ENCODE results near the gene DNAAF9. TPM values are rescaled to one million over a fixed set of nuclear protein-coding genes. Genes with fewer than 3 reads are reported as not detected.

DNAAF9 gene
- total RNA-seq, 1 experiment from 2014 or later = 7.6 TPM

DNA sequence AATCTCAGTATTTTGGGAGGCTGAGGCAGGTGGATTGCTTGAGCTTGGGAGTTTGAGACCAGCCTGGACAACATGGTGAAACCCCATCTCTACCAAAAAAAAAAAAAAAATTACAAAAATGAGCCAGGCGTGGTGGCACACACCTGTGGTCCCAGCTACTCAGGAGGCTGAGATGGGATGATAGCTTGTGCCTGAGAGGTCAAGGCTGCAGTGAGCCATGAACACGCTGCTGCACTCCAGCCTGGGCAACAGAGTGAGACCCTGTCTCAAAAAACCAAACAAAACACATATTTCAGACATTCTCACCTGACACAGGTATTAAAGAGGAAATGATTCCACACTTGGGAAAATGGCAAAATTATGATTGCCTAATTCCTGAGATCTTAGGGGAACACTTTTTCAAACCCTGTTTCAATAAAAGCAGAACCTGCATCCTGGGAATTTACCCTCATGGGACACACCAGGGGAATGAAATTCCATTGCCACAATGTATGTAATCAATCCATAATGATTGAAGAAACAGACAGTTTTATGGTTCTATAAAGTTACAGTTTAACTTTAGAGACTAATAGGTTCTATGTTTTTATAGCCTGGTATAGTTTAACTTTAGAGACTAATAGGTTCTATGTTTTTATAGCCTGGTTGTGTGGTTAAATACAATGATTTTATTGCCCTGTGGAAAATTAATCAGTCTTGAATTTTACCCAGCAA is 29.6 kb upstream of the DNAAF9 start:
- H3K27me3 Mint-ChIP-seq (ENCODE audit: insufficient read depth, unreplicated experiment) = no peaks in the 10 kb centered on the region
- POLR2A ChIA-PET = interaction anchor here (1.0 kb wide), 1 partner anchor 29 kb away, joined by 3 read pairs; no protein-coding TSS in a partner anchor
- no peaks in the 10 kb centered on the region for H3K9me3 Mint-ChIP-seq (ENCODE audit: unreplicated experiment)
- DNase-seq (ENCODE audit: unreplicated experiment) = no peak
- TF ChIP-seq, protein P1, sequence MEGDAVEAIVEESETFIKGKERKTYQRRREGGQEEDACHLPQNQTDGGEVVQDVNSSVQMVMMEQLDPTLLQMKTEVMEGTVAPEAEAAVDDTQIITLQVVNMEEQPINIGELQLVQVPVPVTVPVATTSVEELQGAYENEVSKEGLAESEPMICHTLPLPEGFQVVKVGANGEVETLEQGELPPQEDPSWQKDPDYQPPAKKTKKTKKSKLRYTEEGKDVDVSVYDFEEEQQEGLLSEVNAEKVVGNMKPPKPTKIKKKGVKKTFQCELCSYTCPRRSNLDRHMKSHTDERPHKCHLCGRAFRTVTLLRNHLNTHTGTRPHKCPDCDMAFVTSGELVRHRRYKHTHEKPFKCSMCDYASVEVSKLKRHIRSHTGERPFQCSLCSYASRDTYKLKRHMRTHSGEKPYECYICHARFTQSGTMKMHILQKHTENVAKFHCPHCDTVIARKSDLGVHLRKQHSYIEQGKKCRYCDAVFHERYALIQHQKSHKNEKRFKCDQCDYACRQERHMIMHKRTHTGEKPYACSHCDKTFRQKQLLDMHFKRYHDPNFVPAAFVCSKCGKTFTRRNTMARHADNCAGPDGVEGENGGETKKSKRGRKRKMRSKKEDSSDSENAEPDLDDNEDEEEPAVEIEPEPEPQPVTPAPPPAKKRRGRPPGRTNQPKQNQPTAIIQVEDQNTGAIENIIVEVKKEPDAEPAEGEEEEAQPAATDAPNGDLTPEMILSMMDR (IDR thresholded peaks at IDR 0.05; ENCODE audit: unreplicated experiment) = no peak
- intact Hi-C loops (cut with micrococcal nuclease) = no loop called here
- no peaks in the 10 kb centered on the region for H3K4me1 Mint-ChIP-seq (ENCODE audit: insufficient read depth, unreplicated experiment)
- H3K36me3 Mint-ChIP-seq (ENCODE audit: insufficient read depth, unreplicated experiment) = peaks cover 6% of the 10 kb centered on the region
- CTCF ChIA-PET = interaction anchor here (0.5 kb wide), 1 partner anchor 120 kb away, joined by 3 read pairs; no protein-coding TSS in a partner anchor
- no peak overlapping the region for H3K4me3 Mint-ChIP-seq (ENCODE audit: unreplicated experiment)
- BruUV-seq (replicated peaks) = no TSS peak
- no peak overlapping the region for H3K27ac Mint-ChIP-seq (ENCODE audit: low read depth, unreplicated experiment)

DNA sequence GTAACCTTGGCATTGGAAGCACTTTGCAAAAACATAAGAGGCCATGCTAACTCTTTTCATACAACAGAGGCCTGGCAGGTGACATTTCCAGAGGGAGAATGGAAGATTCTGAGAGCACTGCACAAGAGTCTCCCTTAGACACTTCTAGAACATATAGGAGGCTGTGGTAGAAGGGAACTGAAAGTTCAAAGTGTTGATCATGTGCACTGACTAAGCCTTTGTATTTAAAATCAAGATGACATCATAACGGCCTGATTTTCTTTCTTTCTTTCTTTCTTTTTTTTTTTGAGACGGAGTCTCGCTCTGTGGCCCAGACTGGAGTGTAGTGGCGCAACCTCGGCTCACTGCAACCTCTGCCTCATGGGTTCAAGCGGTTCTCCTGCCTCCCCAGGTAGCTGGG is 26.8 kb upstream of the DNAAF9 start:
- POLR2A ChIA-PET = no interaction called here
- Mint-ChIP-seq H3K36me3 (ENCODE audit: insufficient read depth, unreplicated experiment) (peaks cover 6% of the 10 kb centered on the region), H3K27me3 (ENCODE audit: insufficient read depth, unreplicated experiment) (no peaks in the 10 kb centered on the region), H3K9me3 (ENCODE audit: unreplicated experiment) (no peaks in the 10 kb centered on the region), H3K4me3 (ENCODE audit: unreplicated experiment) (no peak overlapping the region), H3K4me1 (ENCODE audit: insufficient read depth, unreplicated experiment) (no peaks in the 10 kb centered on the region), H3K27ac (ENCODE audit: low read depth, unreplicated experiment) (no peak overlapping the region)
- TF ChIP-seq, protein P1 (IDR thresholded peaks at IDR 0.05; ENCODE audit: unreplicated experiment) = no peak
- intact Hi-C loops (cut with micrococcal nuclease) = no loop called here
- CTCF ChIA-PET = no interaction called here
- DNase-seq (ENCODE audit: unreplicated experiment) = no peak
- BruUV-seq (replicated peaks) = no TSS peak

DNA sequence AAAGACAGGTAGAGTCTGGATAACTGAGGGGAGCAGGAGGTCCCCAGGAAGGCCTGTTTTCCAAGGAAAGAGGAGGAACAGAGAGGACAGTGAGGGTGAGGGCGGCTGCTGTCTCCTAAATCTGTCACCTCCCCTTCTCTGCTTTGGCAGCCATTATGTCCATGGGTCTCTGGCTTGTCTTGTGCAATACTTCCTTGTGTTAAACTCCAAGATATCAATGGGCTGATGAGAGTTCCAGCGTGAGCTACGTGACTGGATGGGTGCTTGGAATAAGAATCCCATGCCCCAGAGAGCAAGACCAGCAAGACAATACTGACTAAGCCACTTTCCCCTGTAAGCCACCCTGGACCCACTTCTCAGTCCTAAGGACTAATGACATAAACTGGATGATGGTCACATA is 26.3 kb upstream of the DNAAF9 start:
- Mint-ChIP-seq H3K27me3 (ENCODE audit: insufficient read depth, unreplicated experiment) (no peaks in the 10 kb centered on the region), H3K4me3 (ENCODE audit: unreplicated experiment) (no peak overlapping the region), H3K4me1 (ENCODE audit: insufficient read depth, unreplicated experiment) (no peaks in the 10 kb centered on the region), H3K9me3 (ENCODE audit: unreplicated experiment) (no peaks in the 10 kb centered on the region), H3K27ac (ENCODE audit: low read depth, unreplicated experiment) (no peak overlapping the region), H3K36me3 (ENCODE audit: insufficient read depth, unreplicated experiment) (peaks cover 6% of the 10 kb centered on the region)
- TF ChIP-seq, protein P1 (IDR thresholded peaks at IDR 0.05; ENCODE audit: unreplicated experiment) = no peak
- CTCF ChIA-PET = no interaction called here
- no TSS peak for BruUV-seq (replicated peaks)
- POLR2A ChIA-PET = no interaction called here
- intact Hi-C loops (cut with micrococcal nuclease) = no loop called here
- no peak for DNase-seq (ENCODE audit: unreplicated experiment)

DNA sequence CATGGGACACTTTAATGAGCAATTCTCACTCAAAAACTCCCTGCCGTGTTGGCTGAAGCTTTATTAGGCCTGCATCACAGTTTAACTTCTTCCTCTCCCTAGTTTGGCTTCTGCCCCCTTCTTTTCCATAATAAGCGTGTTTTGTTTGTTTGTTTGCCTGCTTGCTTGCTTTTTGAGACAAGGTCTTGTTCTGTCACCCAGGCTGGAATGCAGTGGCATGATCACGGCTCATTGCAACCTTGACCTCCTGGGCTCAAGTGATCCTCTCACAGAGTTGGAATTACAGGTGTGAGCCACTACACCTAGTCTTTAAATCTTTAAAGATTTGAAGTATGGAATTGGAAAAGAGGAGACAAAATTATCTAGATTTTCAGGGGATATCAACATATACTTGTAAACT is 25.4 kb upstream of the DNAAF9 start:
- CTCF ChIA-PET = no interaction called here
- POLR2A ChIA-PET = interaction anchor here (0.5 kb wide), 1 partner anchor 11 kb away, joined by 3 read pairs; no protein-coding TSS in a partner anchor
- TF ChIP-seq, protein P1 (IDR thresholded peaks at IDR 0.05; ENCODE audit: unreplicated experiment) = no peak
- Mint-ChIP-seq H3K4me1 (ENCODE audit: insufficient read depth, unreplicated experiment) (no peaks in the 10 kb centered on the region), H3K9me3 (ENCODE audit: unreplicated experiment) (no peaks in the 10 kb centered on the region), H3K4me3 (ENCODE audit: unreplicated experiment) (no peak overlapping the region), H3K27ac (ENCODE audit: low read depth, unreplicated experiment) (no peak overlapping the region), H3K27me3 (ENCODE audit: insufficient read depth, unreplicated experiment) (no peaks in the 10 kb centered on the region), H3K36me3 (ENCODE audit: insufficient read depth, unreplicated experiment) (peaks cover 6% of the 10 kb centered on the region)
- no peak for DNase-seq (ENCODE audit: unreplicated experiment)
- no TSS peak for BruUV-seq (replicated peaks)
- intact Hi-C loops (cut with micrococcal nuclease) = no loop called here
